Measurements from ENCODE around the gene ZBTB7B. TPM values are rescaled to one million over a fixed set of nuclear protein-coding genes. Genes with fewer than 3 reads are reported as not detected.

The ZBTB7B gene
- total and polyA plus RNA-seq, 9 of the 15 experiments (the other 6 are each of a cell fraction or from before 2014, with no cell fraction given): 0.04 to 46.5 (median 15.2) TPM

DNA sequence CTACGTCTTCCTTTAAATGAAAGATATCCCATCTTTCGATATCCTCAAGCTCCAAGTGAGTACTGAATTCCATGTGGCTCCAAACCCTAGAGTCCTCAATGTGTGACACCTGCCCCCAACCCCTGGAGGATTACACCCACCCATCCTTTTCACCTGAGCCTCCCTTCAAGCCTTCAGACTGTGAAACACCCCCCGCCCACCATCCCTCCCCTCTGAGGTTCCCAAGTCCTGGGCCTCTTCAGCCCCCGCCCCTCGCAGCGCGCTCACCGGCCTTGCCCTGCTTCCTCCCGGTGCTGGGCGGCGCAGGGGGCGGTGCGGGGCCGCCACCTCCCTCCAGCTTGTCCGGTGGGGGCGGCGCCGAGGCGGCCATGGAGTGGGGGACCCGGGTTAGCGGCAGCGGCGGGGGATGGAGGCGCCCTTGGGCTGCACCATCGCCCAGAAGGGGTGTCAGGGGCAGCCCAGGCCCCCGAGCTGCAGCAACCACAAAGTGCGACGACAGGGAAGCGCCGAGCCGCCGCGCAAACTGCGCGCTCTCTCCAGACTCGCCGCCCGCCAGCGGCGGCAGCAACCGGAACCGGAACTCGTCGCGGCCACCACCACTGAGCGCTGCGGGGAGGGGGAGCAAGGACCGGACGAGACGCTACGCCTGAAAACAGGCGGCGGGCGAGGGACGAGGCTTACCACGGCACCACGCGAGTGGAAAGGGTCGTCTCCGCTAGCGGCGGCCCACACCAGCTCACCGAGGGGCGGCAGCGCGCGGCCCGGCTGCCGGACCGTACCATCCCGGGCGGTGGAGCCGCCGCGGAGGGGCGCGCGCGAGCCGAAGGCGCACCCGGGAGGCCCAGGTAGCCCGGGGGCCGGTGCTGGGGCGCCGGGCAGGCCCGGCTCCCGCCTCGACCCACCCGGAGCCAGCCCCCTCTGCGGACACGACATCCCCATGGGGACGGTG lies 41.1 kb upstream of the ZBTB7B start, which contains the start of gene PYGO2 (continued):
- no peak for TF ChIP-seq ZNF407 (IDR thresholded peaks at IDR 0.05; ENCODE audit: low read depth)
- TF ChIP-seq, protein P1, sequence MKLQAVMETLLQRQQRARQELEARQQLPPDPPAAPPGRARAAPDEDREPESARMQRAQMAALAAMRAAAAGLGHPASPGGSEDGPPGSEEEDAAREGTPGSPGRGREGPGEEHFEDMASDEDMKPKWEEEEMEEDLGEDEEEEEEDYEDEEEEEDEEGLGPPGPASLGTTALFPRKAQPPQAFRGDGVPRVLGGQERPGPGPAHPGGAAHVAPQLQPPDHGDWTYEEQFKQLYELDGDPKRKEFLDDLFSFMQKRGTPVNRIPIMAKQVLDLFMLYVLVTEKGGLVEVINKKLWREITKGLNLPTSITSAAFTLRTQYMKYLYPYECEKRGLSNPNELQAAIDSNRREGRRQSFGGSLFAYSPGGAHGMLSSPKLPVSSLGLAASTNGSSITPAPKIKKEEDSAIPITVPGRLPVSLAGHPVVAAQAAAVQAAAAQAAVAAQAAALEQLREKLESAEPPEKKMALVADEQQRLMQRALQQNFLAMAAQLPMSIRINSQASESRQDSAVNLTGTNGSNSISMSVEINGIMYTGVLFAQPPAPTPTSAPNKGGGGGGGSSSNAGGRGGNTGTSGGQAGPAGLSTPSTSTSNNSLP (IDR thresholded peaks at IDR 0.05; ENCODE audit: borderline replicate concordance, low read depth, low read length): no peak; the same call in 1 of the 2 replicates
- TF ChIP-seq ZBTB9 (CRISPR knock-in tag; IDR thresholded peaks at IDR 0.05): peak; percentile 95
- TF ChIP-seq THRAP3 (IDR thresholded peaks at IDR 0.05; ENCODE audit: borderline replicate concordance): no peak
- TF ChIP-seq, protein P2, sequence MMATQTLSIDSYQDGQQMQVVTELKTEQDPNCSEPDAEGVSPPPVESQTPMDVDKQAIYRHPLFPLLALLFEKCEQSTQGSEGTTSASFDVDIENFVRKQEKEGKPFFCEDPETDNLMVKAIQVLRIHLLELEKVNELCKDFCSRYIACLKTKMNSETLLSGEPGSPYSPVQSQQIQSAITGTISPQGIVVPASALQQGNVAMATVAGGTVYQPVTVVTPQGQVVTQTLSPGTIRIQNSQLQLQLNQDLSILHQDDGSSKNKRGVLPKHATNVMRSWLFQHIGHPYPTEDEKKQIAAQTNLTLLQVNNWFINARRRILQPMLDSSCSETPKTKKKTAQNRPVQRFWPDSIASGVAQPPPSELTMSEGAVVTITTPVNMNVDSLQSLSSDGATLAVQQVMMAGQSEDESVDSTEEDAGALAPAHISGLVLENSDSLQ (IDR thresholded peaks at IDR 0.05): no peak; the same call in 1 of the 2 replicates
- no peak for TF ChIP-seq SMARCC2 (IDR thresholded peaks at IDR 0.05; ENCODE audit: low read depth)
- TF ChIP-seq SIN3B (IDR thresholded peaks at IDR 0.05; ENCODE audit: low read depth): peak; percentile 92
- TF ChIP-seq KDM2B (CRISPR knock-in tag; IDR thresholded peaks at IDR 0.05): no peak
- no peak for TF ChIP-seq DMBX1 (CRISPR knock-in tag; IDR thresholded peaks at IDR 0.05; ENCODE audit: borderline replicate concordance)
- TF ChIP-seq POU5F1 (IDR thresholded peaks at IDR 0.05; ENCODE audit: borderline replicate concordance, low read depth, low read length, partially characterized antibody): no peak
- TF ChIP-seq E2F3 (CRISPR knock-in tag; IDR thresholded peaks at IDR 0.05): no peak
- peak; percentile 76 for TF ChIP-seq ETV1 (tag; conservative IDR thresholded peaks at IDR 0.05; ENCODE audit: low read depth)
- peak; percentile 80 to 83 for TF ChIP-seq NRF1 (conservative IDR thresholded peaks at IDR 0.05 in 1 of 2, IDR thresholded peaks at IDR 0.05 in 1 of 2)

Data from K562 (cell line).